Measurements from ENCODE around the gene SLC25A44. TPM values are rescaled to one million over a fixed set of nuclear protein-coding genes. Genes with fewer than 3 reads are reported as not detected.

Gene SLC25A44
- total RNA-seq, 1 donor from 2014 or later, result 22.0 TPM

GRCh38 chr1:156246781-156247459, 53.0 kb downstream of the SLC25A44 start:
- peaks cover 27% of the 10 kb centered on the region for H3K4me1 Mint-ChIP-seq (ENCODE audit: unreplicated experiment)
- H3K4me3 Mint-ChIP-seq (ENCODE audit: unreplicated experiment), result no peak overlapping the region
- H3K9me3 Mint-ChIP-seq (ENCODE audit: unreplicated experiment), result no peaks in the 10 kb centered on the region
- H3K27ac Mint-ChIP-seq (ENCODE audit: unreplicated experiment), result no peak overlapping the region
- peaks cover 7% of the 10 kb centered on the region for H3K27me3 Mint-ChIP-seq (ENCODE audit: unreplicated experiment)
- no peak for DNase-seq (ENCODE audit: low spot score)
- peaks cover 9% of the 10 kb centered on the region for H3K36me3 Mint-ChIP-seq (ENCODE audit: low read depth, unreplicated experiment)
- TF ChIP-seq, protein P1, sequence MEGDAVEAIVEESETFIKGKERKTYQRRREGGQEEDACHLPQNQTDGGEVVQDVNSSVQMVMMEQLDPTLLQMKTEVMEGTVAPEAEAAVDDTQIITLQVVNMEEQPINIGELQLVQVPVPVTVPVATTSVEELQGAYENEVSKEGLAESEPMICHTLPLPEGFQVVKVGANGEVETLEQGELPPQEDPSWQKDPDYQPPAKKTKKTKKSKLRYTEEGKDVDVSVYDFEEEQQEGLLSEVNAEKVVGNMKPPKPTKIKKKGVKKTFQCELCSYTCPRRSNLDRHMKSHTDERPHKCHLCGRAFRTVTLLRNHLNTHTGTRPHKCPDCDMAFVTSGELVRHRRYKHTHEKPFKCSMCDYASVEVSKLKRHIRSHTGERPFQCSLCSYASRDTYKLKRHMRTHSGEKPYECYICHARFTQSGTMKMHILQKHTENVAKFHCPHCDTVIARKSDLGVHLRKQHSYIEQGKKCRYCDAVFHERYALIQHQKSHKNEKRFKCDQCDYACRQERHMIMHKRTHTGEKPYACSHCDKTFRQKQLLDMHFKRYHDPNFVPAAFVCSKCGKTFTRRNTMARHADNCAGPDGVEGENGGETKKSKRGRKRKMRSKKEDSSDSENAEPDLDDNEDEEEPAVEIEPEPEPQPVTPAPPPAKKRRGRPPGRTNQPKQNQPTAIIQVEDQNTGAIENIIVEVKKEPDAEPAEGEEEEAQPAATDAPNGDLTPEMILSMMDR (IDR thresholded peaks at IDR 0.05; ENCODE audit: unreplicated experiment), result no peak

- Mint-ChIP-seq H3K27ac (ENCODE audit: unreplicated experiment) (no peak within 1 kb of the TSS), H3K36me3 (ENCODE audit: low read depth, unreplicated experiment) (peaks cover 12% of the 10 kb centered on the region), H3K4me1 (ENCODE audit: unreplicated experiment) (peaks cover 34% of the 10 kb centered on the region), H3K4me3 (ENCODE audit: unreplicated experiment) (no peak within 1 kb of the TSS), H3K27me3 (ENCODE audit: unreplicated experiment) (peaks cover 7% of the 10 kb centered on the region), H3K9me3 (ENCODE audit: unreplicated experiment) (no peaks in the 10 kb centered on the region)
- no peak for DNase-seq (ENCODE audit: low spot score)
- TF ChIP-seq, protein P1 (IDR thresholded peaks at IDR 0.05; ENCODE audit: unreplicated experiment), result no peak
Measured at GRCh38 chr1:156247460-156248322, 53.8 kb downstream of the SLC25A44 start, which contains the start of gene PAQR6. Gene PAQR6 (minus strand): TSS chr1:156248056. CDS start chr1:156246731, 1,325 bp downstream.

DNA sequence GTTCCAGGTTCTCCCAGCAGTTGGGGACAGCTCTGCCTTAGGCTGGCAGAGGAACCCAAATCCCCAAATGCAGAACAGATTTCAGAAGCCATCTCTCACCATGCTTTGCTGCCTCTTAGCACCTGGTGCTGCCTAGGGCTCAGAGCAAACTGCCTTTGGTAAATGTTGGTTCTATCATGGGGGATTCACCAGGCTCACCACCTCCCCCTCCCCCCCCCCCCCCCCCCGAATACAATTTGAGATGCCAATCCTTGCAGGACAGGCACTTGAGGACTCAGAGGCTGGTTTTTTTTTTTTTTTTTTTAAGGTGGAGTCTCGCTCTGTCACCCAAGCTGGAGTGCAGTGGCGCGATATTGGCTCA, 54.4 kb downstream of the SLC25A44 start:
- Mint-ChIP-seq H3K4me3 (ENCODE audit: unreplicated experiment) (no peak overlapping the region), H3K4me1 (ENCODE audit: unreplicated experiment) (peaks cover 36% of the 10 kb centered on the region), H3K27ac (ENCODE audit: unreplicated experiment) (no peak overlapping the region), H3K9me3 (ENCODE audit: unreplicated experiment) (no peaks in the 10 kb centered on the region), H3K36me3 (ENCODE audit: low read depth, unreplicated experiment) (peaks cover 18% of the 10 kb centered on the region), H3K27me3 (ENCODE audit: unreplicated experiment) (peaks cover 6% of the 10 kb centered on the region)
- TF ChIP-seq, protein P1 (IDR thresholded peaks at IDR 0.05; ENCODE audit: unreplicated experiment), result no peak
- no peak for DNase-seq (ENCODE audit: low spot score)

DNA sequence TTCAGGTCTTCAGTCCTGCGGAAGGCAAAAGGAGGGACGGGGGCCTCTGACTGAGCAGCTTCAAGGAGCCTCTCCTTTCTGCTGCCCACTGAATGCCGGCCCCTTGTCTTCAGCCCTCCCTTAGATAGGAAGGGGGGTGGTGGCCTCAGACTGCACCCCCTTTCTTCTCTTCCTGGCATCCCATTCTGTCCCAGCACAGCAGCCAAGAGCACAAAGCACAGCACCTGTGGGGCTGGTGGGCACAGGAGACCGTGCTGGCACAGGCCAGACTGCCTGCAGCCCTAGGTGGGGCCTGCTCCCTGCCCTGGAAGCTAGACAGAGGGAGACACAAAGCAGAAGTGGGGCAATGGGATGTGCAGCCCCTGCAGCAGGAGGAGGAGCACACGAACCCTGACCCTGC, 55.7 kb downstream of the SLC25A44 start:
- Mint-ChIP-seq H3K4me3 (ENCODE audit: unreplicated experiment) (no peak overlapping the region), H3K9me3 (ENCODE audit: unreplicated experiment) (no peaks in the 10 kb centered on the region), H3K27me3 (ENCODE audit: unreplicated experiment) (peaks cover 7% of the 10 kb centered on the region), H3K4me1 (ENCODE audit: unreplicated experiment) (peaks cover 38% of the 10 kb centered on the region), H3K36me3 (ENCODE audit: low read depth, unreplicated experiment) (peaks cover 25% of the 10 kb centered on the region), H3K27ac (ENCODE audit: unreplicated experiment) (no peak overlapping the region)
- no peak for DNase-seq (ENCODE audit: low spot score)
- TF ChIP-seq, protein P1 (IDR thresholded peaks at IDR 0.05; ENCODE audit: unreplicated experiment), result no peak

- peak overlapping the region; percentile 21 for H3K4me3 Mint-ChIP-seq (ENCODE audit: unreplicated experiment)
- TF ChIP-seq, protein P1 (IDR thresholded peaks at IDR 0.05; ENCODE audit: unreplicated experiment), result no peak
- H3K27me3 Mint-ChIP-seq (ENCODE audit: unreplicated experiment), result peaks cover 6% of the 10 kb centered on the region
- DNase-seq (ENCODE audit: low spot score), result no peak
- peaks cover 31% of the 10 kb centered on the region for H3K4me1 Mint-ChIP-seq (ENCODE audit: unreplicated experiment)
- no peak overlapping the region for H3K27ac Mint-ChIP-seq (ENCODE audit: unreplicated experiment)
- peaks cover 30% of the 10 kb centered on the region for H3K36me3 Mint-ChIP-seq (ENCODE audit: low read depth, unreplicated experiment)
- H3K9me3 Mint-ChIP-seq (ENCODE audit: unreplicated experiment), result no peaks in the 10 kb centered on the region
Measured at GRCh38 chr1:156251527-156251926, 57.6 kb downstream of the SLC25A44 start.

All from endothelial cell (in vitro differentiated cells).